Sigmoid colon (tissue), 7 donors: ENCODE data around the gene SELENOO. TPM values are rescaled to one million over a fixed set of nuclear protein-coding genes. Genes with fewer than 3 reads are reported as not detected.

Experiments used
- DNase-seq: peaks from one replicate; pipeline ENCODE4 v3.0.0-alpha.2; 2019
- H3K27ac ChIP-seq, 4 donors: fragments of 200-600 bp; sonication (generic); one replicate each; pipeline ENCODE4 v1.5.1; 2016 to 2019; ENCODE audit warnings: mild to moderate bottlenecking in 1 of 4
- H3K27me3 ChIP-seq, 3 donors: fragments of 200-600 bp; sonication (generic); one replicate each; pipeline ENCODE4 v1.5.1; 2019; ENCODE audit warnings: mild to moderate bottlenecking in 1 of 3
- H3K36me3 ChIP-seq, 4 donors: fragments of 200-600 bp; sonication (generic); one replicate each; pipeline ENCODE4 v1.5.1; 2016 to 2019
- H3K4me1 ChIP-seq, 4 donors: fragments of 200-600 bp; sonication (generic); one replicate each; pipeline ENCODE4 v1.5.1; 2017 to 2019
- H3K4me3 ChIP-seq, 4 donors: fragments of 200-600 bp; sonication (generic); one replicate each; pipeline ENCODE4 v1.5.1; 2017 to 2019; ENCODE audit warnings: mild to moderate bottlenecking in 2 of 4, moderate library complexity in 1 of 4
- H3K9me3 ChIP-seq, 4 donors: fragments of 200-600 bp in 3 of 4; sonication (generic) in 3 of 4; one replicate each; pipeline versions ENCODE4 v1.5.1 to v1.6.1; 2013 to 2019
- EP300 ChIP-seq, 4 donors: sonication (generic); formaldehyde crosslinking; IDR thresholded peaks; one replicate each; pipeline ENCODE4 v1.6.1; 2017; ENCODE audit warnings: antibody characterized with exemption in 4 of 4
- POLR2A ChIP-seq, 2 donors: fragments of 450-650 bp; IDR thresholded peaks; one replicate each; pipeline ENCODE4 v1.6.1; 2016; ENCODE audit warnings: antibody characterized with exemption in 2 of 2, mild to moderate bottlenecking in 2 of 2, moderate library complexity in 2 of 2
- POLR2AphosphoS5 ChIP-seq, 4 donors: sonication (generic); formaldehyde crosslinking; IDR thresholded peaks; one replicate each; pipeline ENCODE4 v1.6.1; 2017; ENCODE audit warnings: antibody characterized with exemption in 4 of 4
- WGBS, 2 donors: extraction: QIAGEN DNeasy Blood & Tissue Kit; methylation state at CpG; one replicate each; pipeline ENCODE4 v1.1.7; 2013; 5-methylcytosine and 5-hydroxymethylcytosine counted together
- intact Hi-C: fragments of 100-400 bp; cut with DNase I; formaldehyde crosslinking; loops from one replicate; pipeline ENCODE4 v1.15.1; 2023
- polyA plus RNA-seq, 3 donors: library from polyadenylated mRNA; stranded (reverse); fragments of 200-250 nt; gene quantifications; one replicate each; pipeline ENCODE4 v1.2.3, GENCODE V29; 2013
- total RNA-seq, 4 donors: library from RNA; depleted of rRNA; stranded (reverse); fragments of >200 nt; gene quantifications; one replicate each; pipeline ENCODE4 v1.1.0, GENCODE V29; 2016
- TF ChIP-seq, protein P1 (sequence below), 4 experiments: fragments of 450-650 bp in 3 of 4; fragments of 200-600 bp in 1 of 4; IDR thresholded peaks; one replicate each; pipeline ENCODE4 v1.5.1; 2016 to 2019; ENCODE audit warnings: antibody characterized with exemption in 4 of 4, mild to moderate bottlenecking in 3 of 4, moderate library complexity in 2 of 4
- donor health status: healthy with polysubstance abuse.
- donor health status: Bipolar disorder and iron deficiency.
- donor health status: healthy.

SELENOO gene
- total and polyA plus RNA-seq, 7 donors = 10.2 to 30.2 (median 17.9) TPM

GRCh38 chr22:50245214-50246072 lies 44.6 kb downstream of the SELENOO start:
- no peak for DNase-seq
- intact Hi-C loops = loop anchor here (2.0 to 5.0 kb wide), 2 partner anchors 57 to 282 kb away; partner anchors contain the start of gene SCO2
- 11 to 15% methylated on average over 53 of the region's 53 CpGs for WGBS, 2 donors

GRCh38 chr22:50246242-50247175 lies 45.7 kb downstream of the SELENOO start:
- 88% methylated on average over 20 of the region's 20 CpGs for WGBS, 2 donors
- H3K36me3 ChIP-seq = peaks cover 0 to 14% (median 3%) of the 10 kb centered on the region in 4 donors
- intact Hi-C loops = loop anchor here (2.0 to 5.0 kb wide), 2 partner anchors 56 to 281 kb away; partner anchors contain the start of gene SCO2
- DNase-seq = no peak
- H3K4me3 ChIP-seq = no peak overlapping the region
- H3K27ac ChIP-seq = peak overlapping the region in 1 of 4 donors; percentile 92
- no peaks in the 10 kb centered on the region for H3K9me3 ChIP-seq
- TF ChIP-seq POLR2AphosphoS5 (IDR thresholded peaks at IDR 0.05) = no peak
- TF ChIP-seq POLR2A (IDR thresholded peaks at IDR 0.05) = no peak
- TF ChIP-seq, protein P1, sequence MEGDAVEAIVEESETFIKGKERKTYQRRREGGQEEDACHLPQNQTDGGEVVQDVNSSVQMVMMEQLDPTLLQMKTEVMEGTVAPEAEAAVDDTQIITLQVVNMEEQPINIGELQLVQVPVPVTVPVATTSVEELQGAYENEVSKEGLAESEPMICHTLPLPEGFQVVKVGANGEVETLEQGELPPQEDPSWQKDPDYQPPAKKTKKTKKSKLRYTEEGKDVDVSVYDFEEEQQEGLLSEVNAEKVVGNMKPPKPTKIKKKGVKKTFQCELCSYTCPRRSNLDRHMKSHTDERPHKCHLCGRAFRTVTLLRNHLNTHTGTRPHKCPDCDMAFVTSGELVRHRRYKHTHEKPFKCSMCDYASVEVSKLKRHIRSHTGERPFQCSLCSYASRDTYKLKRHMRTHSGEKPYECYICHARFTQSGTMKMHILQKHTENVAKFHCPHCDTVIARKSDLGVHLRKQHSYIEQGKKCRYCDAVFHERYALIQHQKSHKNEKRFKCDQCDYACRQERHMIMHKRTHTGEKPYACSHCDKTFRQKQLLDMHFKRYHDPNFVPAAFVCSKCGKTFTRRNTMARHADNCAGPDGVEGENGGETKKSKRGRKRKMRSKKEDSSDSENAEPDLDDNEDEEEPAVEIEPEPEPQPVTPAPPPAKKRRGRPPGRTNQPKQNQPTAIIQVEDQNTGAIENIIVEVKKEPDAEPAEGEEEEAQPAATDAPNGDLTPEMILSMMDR (IDR thresholded peaks at IDR 0.05) = no peak
- no peak for TF ChIP-seq EP300 (IDR thresholded peaks at IDR 0.05)
- H3K27me3 ChIP-seq = no peaks in the 10 kb centered on the region
- peaks cover 3 to 74% (median 54%) of the 10 kb centered on the region in 4 donors for H3K4me1 ChIP-seq

More at GRCh38 chr22:50245214-50246072, 44.6 kb downstream of the SELENOO start:
- TF ChIP-seq POLR2A (IDR thresholded peaks at IDR 0.05) = no peak
- TF ChIP-seq POLR2AphosphoS5 (IDR thresholded peaks at IDR 0.05) = no peak
- TF ChIP-seq EP300 (IDR thresholded peaks at IDR 0.05) = no peak
- TF ChIP-seq, protein P1 (IDR thresholded peaks at IDR 0.05) = no peak
- Histone ChIP-seq H3K9me3 (no peaks in the 10 kb centered on the region), H3K36me3 (peaks cover 0 to 14% (median 3%) of the 10 kb centered on the region in 4 donors), H3K4me1 (peaks cover 3 to 74% (median 54%) of the 10 kb centered on the region in 4 donors), H3K27me3 (no peaks in the 10 kb centered on the region), H3K27ac (peak overlapping the region; percentile 92 to 97 (median 96)), H3K4me3 (peak overlapping the region; percentile 84 to 94 (median 89))

DNA sequence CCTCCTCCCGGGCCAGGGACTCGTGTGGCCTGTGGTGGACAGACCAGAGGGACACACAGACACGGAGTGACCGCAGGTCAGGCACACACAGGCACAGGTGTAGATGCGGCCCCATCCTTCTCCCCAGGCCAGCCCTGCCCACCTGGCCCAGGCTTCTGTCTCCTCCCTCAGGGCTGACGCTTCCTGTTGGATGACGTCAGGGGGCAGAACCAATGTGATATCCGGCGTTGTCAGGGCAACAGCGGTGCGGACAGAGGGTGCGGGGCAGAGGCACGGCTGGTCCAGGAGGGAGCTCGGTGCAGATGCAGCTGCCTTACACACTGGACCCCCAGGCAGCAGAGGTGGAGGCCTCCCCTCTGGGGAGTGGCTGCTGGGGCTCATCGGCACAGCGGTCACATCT lies 46.9 kb downstream of the SELENOO start:
- H3K4me1 ChIP-seq = peaks cover 0 to 70% (median 48%) of the 10 kb centered on the region in 4 donors

More for the DNA sequence above, 46.9 kb downstream of the SELENOO start:
- Histone ChIP-seq H3K36me3 (peaks cover 0 to 14% (median 3%) of the 10 kb centered on the region in 4 donors), H3K9me3 (no peaks in the 10 kb centered on the region), H3K27ac (no peak overlapping the region), H3K4me3 (no peak overlapping the region), H3K27me3 (no peaks in the 10 kb centered on the region)
- TF ChIP-seq POLR2AphosphoS5 (IDR thresholded peaks at IDR 0.05) = no peak
- no peak for TF ChIP-seq EP300 (IDR thresholded peaks at IDR 0.05)
- TF ChIP-seq, protein P1 (IDR thresholded peaks at IDR 0.05) = no peak
- no peak for TF ChIP-seq POLR2A (IDR thresholded peaks at IDR 0.05)
- DNase-seq = no peak
- WGBS, 2 donors = 25 to 51% methylated on average over 16 of the region's 16 CpGs
- intact Hi-C loops = loop anchor here (2.0 to 5.0 kb wide), 2 partner anchors 55 to 280 kb away; partner anchors contain the start of gene SCO2
